Measurements from ENCODE around the gene FRS2. TPM values are rescaled to one million over a fixed set of nuclear protein-coding genes. Genes with fewer than 3 reads are reported as not detected.
"Not testable (repeated sequence)": the region's sequence is repeated elsewhere in the genome, so short reads cannot be mapped to it uniquely, and the experiment has no call there.

The FRS2 gene
- total RNA-seq, 2 donors from 2014 or later, result 39.5 to 65.6 TPM

DNA sequence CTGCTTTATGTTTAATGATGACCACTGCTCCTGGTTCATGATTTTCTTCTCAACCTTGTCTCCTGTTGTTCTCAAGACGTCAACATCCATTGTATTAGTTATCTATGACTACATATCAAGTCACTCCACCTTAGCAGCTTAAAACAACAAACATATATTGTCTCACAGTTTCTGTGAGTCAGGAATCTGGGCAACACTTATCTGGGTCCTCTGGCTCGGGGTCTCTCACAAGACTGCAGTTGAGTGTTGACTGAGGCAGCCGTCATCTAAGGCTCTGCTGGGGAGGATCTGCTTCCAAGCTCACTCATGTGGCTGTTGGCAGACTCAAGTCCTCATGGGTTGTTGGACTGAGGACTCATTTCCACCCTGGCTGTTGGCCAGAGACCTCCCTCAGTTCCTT is 27.3 kb upstream of the FRS2 start:
- Histone ChIP-seq H3K36me3 (no peaks in the 10 kb centered on the region), H3K4me3 (no peak overlapping the region), H3K27ac (no peak overlapping the region), H3K4me1 (replicated peaks) (no peaks in the 10 kb centered on the region), H3K9me3 (no peaks in the 10 kb centered on the region), H3K27me3 (replicated peaks; ENCODE audit: insufficient read depth) (no peaks in the 10 kb centered on the region)
- 94% methylated on average over 3 of the region's 3 CpGs for WGBS
- intact Hi-C loops (cut with DNase I), result no loop called here
- TF ChIP-seq POLR2AphosphoS5 (IDR thresholded peaks at IDR 0.05) (no peak), CTCF (IDR thresholded peaks at IDR 0.05) (no peak), POLR2A (IDR thresholded peaks at IDR 0.05) (no peak)
- no peak for DNase-seq (ENCODE audit: low spot score)

DNA sequence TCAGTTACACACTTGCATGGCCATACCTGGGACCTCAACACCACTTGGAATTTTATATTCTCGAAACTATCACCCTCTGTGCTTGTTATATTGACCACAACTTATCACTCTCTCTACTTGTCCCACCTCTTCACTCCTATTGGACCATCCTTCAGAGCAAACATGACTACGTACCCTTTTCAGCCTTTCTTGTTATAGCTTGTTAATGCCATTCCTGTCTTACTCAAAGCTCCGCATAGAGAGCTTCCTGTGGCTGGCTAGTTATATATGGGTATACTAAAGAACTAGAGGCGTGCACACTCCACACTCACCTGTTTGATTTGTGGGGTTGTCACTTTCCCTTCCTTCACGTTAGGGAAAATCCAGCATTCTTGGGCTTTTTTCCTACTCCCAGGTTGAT is 26.3 kb upstream of the FRS2 start:
- H3K4me3 ChIP-seq, result no peak overlapping the region
- no peaks in the 10 kb centered on the region for H3K4me1 ChIP-seq (replicated peaks)
- no peaks in the 10 kb centered on the region for H3K9me3 ChIP-seq
- intact Hi-C loops (cut with DNase I), result no loop called here
- H3K36me3 ChIP-seq, result no peaks in the 10 kb centered on the region
- 66% methylated on average over 5 of the region's 5 CpGs for WGBS
- DNase-seq (ENCODE audit: low spot score), result no peak
- H3K27ac ChIP-seq, result no peak overlapping the region
- TF ChIP-seq POLR2AphosphoS5 (IDR thresholded peaks at IDR 0.05), result no peak
- no peak for TF ChIP-seq POLR2A (IDR thresholded peaks at IDR 0.05)
- TF ChIP-seq CTCF (IDR thresholded peaks at IDR 0.05), result no peak
- H3K27me3 ChIP-seq (replicated peaks; ENCODE audit: insufficient read depth), result no peaks in the 10 kb centered on the region

- Histone ChIP-seq H3K4me1 (replicated peaks) (no peaks in the 10 kb centered on the region), H3K4me3 (no peak overlapping the region), H3K27me3 (replicated peaks; ENCODE audit: insufficient read depth) (no peaks in the 10 kb centered on the region), H3K27ac (no peak overlapping the region), H3K36me3 (no peaks in the 10 kb centered on the region), H3K9me3 (no peaks in the 10 kb centered on the region)
- TF ChIP-seq CTCF (IDR thresholded peaks at IDR 0.05), result no peak
- TF ChIP-seq POLR2AphosphoS5 (IDR thresholded peaks at IDR 0.05), result no peak
- TF ChIP-seq POLR2A (IDR thresholded peaks at IDR 0.05), result no peak
- 100% methylated on average over 1 of the region's 1 CpG for WGBS
- no peak for DNase-seq (ENCODE audit: low spot score)
- intact Hi-C loops (cut with DNase I), result no loop called here
Measured at GRCh38 chr12:69447892-69448291, 22.3 kb upstream of the FRS2 start.

- H3K27ac ChIP-seq; intact Hi-C loops (cut with DNase I); H3K27me3 ChIP-seq (replicated peaks; ENCODE audit: insufficient read depth); H3K9me3 ChIP-seq; H3K4me1 ChIP-seq (replicated peaks); H3K4me3 ChIP-seq; DNase-seq (ENCODE audit: low spot score); H3K36me3 ChIP-seq: not testable (repeated sequence)
- 71% methylated on average over 12 of the region's 12 CpGs for WGBS
Measured at GRCh38 chr12:69452598-69453132, 17.5 kb upstream of the FRS2 start.

GRCh38 chr12:69456239-69456638 is 13.9 kb upstream of the FRS2 start:
- H3K4me1 ChIP-seq (replicated peaks), result no peaks in the 10 kb centered on the region
- H3K27ac ChIP-seq, result no peak overlapping the region
- DNase-seq (ENCODE audit: low spot score), result no peak
- intact Hi-C loops (cut with DNase I), result no loop called here
- no peak for TF ChIP-seq POLR2AphosphoS5 (IDR thresholded peaks at IDR 0.05)
- TF ChIP-seq CTCF (IDR thresholded peaks at IDR 0.05), result no peak
- no peak for TF ChIP-seq POLR2A (IDR thresholded peaks at IDR 0.05)
- H3K4me3 ChIP-seq, result no peak overlapping the region
- H3K36me3 ChIP-seq, result no peaks in the 10 kb centered on the region
- H3K27me3 ChIP-seq (replicated peaks; ENCODE audit: insufficient read depth), result no peaks in the 10 kb centered on the region
- H3K9me3 ChIP-seq, result no peaks in the 10 kb centered on the region

All from prostate gland (tissue), 2 donors.